ENCODE data around the gene RRAGC.

DNA sequence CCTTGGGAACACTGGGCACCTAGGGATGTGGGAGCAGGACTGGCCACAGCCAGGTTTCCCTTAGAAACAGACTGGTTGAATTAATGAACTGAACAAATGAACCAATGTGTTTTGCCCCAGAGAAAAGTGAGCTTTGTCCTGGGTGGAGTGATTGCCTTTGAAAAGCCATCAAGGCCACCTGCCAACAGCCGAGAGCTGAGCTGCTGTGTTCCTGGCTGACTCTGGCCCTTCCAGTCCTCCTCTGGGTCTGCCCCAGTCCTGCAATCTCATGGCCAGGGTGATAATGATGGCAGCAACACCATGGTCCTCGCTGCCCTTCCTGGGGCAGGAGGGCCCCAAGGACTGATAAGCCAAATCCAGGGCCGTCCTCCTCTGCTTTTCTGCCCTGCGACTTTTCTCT lies 40.0 kb upstream of the RRAGC start:
- TF ChIP-seq FOXM1 (IDR thresholded peaks at IDR 0.05; ENCODE audit: borderline replicate concordance, low read depth) (no peak), EP300 (IDR thresholded peaks at IDR 0.05; ENCODE audit: borderline replicate concordance) (no peak), EGR1 (IDR thresholded peaks at IDR 0.05) (no peak), RAD21 (IDR thresholded peaks at IDR 0.05; ENCODE audit: low read depth) (no peak), CREB1 (IDR thresholded peaks at IDR 0.05; ENCODE audit: low read depth) (no peak), CEBPB (IDR thresholded peaks at IDR 0.05) (no peak), TEAD4 (IDR thresholded peaks at IDR 0.05) (no peak)
- TF ChIP-seq, protein P1, sequence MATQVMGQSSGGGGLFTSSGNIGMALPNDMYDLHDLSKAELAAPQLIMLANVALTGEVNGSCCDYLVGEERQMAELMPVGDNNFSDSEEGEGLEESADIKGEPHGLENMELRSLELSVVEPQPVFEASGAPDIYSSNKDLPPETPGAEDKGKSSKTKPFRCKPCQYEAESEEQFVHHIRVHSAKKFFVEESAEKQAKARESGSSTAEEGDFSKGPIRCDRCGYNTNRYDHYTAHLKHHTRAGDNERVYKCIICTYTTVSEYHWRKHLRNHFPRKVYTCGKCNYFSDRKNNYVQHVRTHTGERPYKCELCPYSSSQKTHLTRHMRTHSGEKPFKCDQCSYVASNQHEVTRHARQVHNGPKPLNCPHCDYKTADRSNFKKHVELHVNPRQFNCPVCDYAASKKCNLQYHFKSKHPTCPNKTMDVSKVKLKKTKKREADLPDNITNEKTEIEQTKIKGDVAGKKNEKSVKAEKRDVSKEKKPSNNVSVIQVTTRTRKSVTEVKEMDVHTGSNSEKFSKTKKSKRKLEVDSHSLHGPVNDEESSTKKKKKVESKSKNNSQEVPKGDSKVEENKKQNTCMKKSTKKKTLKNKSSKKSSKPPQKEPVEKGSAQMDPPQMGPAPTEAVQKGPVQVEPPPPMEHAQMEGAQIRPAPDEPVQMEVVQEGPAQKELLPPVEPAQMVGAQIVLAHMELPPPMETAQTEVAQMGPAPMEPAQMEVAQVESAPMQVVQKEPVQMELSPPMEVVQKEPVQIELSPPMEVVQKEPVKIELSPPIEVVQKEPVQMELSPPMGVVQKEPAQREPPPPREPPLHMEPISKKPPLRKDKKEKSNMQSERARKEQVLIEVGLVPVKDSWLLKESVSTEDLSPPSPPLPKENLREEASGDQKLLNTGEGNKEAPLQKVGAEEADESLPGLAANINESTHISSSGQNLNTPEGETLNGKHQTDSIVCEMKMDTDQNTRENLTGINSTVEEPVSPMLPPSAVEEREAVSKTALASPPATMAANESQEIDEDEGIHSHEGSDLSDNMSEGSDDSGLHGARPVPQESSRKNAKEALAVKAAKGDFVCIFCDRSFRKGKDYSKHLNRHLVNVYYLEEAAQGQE (IDR thresholded peaks at IDR 0.05; ENCODE audit: low read depth), result no peak
- TF ChIP-seq, protein P2, sequence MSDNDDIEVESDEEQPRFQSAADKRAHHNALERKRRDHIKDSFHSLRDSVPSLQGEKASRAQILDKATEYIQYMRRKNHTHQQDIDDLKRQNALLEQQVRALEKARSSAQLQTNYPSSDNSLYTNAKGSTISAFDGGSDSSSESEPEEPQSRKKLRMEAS (IDR thresholded peaks at IDR 0.05), result no peak

All from Ishikawa (cell line).